ENCODE data around the gene WBP11.

DNA sequence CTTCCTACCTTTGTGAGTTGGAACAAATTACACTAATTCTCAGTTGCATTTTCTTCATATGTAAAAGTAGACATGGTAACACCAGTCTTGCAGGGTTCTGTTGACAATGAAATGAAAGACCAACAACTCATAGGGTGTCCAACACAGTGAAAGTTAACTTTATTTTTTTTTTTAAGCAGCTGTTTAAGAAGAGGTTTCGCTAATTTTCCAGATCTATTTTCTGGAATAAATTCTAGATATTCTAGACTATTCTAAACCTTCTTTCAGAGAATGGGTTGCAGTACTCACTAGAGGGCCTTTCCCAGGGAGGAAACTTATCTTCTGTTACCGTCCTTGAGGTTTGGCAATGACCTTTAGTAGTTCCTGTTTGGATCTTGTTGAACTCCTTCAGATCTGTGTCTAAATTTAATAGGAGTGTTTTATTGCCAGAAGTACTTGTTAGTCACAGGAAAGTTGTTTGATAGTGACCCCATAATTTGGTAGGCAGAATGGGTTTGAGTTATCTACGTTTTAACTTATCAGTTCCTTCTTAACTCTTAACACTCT, 42.8 kb upstream of the WBP11 start:
- TF ChIP-seq, protein P1, sequence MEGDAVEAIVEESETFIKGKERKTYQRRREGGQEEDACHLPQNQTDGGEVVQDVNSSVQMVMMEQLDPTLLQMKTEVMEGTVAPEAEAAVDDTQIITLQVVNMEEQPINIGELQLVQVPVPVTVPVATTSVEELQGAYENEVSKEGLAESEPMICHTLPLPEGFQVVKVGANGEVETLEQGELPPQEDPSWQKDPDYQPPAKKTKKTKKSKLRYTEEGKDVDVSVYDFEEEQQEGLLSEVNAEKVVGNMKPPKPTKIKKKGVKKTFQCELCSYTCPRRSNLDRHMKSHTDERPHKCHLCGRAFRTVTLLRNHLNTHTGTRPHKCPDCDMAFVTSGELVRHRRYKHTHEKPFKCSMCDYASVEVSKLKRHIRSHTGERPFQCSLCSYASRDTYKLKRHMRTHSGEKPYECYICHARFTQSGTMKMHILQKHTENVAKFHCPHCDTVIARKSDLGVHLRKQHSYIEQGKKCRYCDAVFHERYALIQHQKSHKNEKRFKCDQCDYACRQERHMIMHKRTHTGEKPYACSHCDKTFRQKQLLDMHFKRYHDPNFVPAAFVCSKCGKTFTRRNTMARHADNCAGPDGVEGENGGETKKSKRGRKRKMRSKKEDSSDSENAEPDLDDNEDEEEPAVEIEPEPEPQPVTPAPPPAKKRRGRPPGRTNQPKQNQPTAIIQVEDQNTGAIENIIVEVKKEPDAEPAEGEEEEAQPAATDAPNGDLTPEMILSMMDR (IDR thresholded peaks at IDR 0.05), result no peak
- no peak for TF ChIP-seq EP300 (IDR thresholded peaks at IDR 0.05)
- no peak for TF ChIP-seq POLR2A (IDR thresholded peaks at IDR 0.05)
- TF ChIP-seq POLR2AphosphoS5 (IDR thresholded peaks at IDR 0.05), result no peak

Measured in gastroesophageal sphincter (tissue), 3 donors.